Upper lobe of left lung (tissue), 6 donors: ENCODE measurements around the gene RAB44. TPM values are rescaled to one million over a fixed set of nuclear protein-coding genes. Genes with fewer than 3 reads are reported as not detected.

ENCODE experiments used
- ATAC-seq, 2 donors: fragments of 200-7000 bp; cut with Tn5 transposase; one replicate each; pipeline ENCODE4 v1.9.1; 2022; ENCODE audit warnings: mild to moderate bottlenecking in 2 of 2, moderate library complexity in 2 of 2; ENCODE audit not compliant: low FRiP score in 2 of 2
- DNase-seq, 2 donors: peaks; one replicate each; pipeline ENCODE4 v3.0.0-alpha.2; 2019 to 2020
- H3K27ac ChIP-seq, 4 donors: fragments of 200-600 bp; sonication (generic); one replicate each; pipeline ENCODE4 v1.5.1; 2016 to 2019
- H3K27me3 ChIP-seq, 4 donors: fragments of 200-600 bp; sonication (generic); one replicate each; pipeline ENCODE4 v1.5.1; 2017 to 2019
- H3K36me3 ChIP-seq, 4 donors: fragments of 200-600 bp; sonication (generic); one replicate each; pipeline ENCODE4 v1.5.1; 2016 to 2019
- H3K4me1 ChIP-seq, 4 donors: fragments of 200-600 bp; sonication (generic); one replicate each; pipeline ENCODE4 v1.5.1; 2018 to 2019
- H3K4me3 ChIP-seq, 4 donors: fragments of 200-600 bp; sonication (generic); one replicate each; pipeline ENCODE4 v1.5.1; 2017 to 2019; ENCODE audit warnings: mild to moderate bottlenecking in 2 of 4, moderate library complexity in 1 of 4
- H3K9me3 ChIP-seq, 4 donors: fragments of 200-600 bp; sonication (generic); one replicate each; pipeline ENCODE4 v1.5.1; 2018 to 2019
- EP300 ChIP-seq, 4 donors: sonication (generic); formaldehyde crosslinking; IDR thresholded peaks; one replicate each; pipeline ENCODE4 v1.5.1; 2017; ENCODE audit warnings: antibody characterized with exemption in 4 of 4, control low read depth in 2 of 4
- POLR2A ChIP-seq, 4 donors: fragments of 450-650 bp; IDR thresholded peaks; one replicate each; pipeline ENCODE4 v1.5.1; 2016 to 2017; ENCODE audit warnings: antibody characterized with exemption in 4 of 4, mild to moderate bottlenecking in 2 of 4
- POLR2AphosphoS5 ChIP-seq, 2 donors: sonication (generic); formaldehyde crosslinking; IDR thresholded peaks; one replicate each; pipeline ENCODE4 v1.5.1; 2017; ENCODE audit warnings: antibody characterized with exemption in 2 of 2
- WGBS, 2 donors: methylation state at CpG; one replicate each; pipeline ENCODE4 v1.1.5; 2017 to 2018; 5-methylcytosine and 5-hydroxymethylcytosine counted together
- total RNA-seq, 6 donors: library from RNA; depleted of rRNA in 4 of 6; stranded (reverse); fragments of >200 nt in 4 of 6; gene quantifications; one replicate each; pipeline versions ENCODE4 v1.1.0 to v1.2.1, GENCODE V29; 2016 to 2021
- TF ChIP-seq, protein P1 (sequence below), 6 experiments: fragments of 450-650 bp in 4 of 6; fragments of 200-600 bp in 2 of 6; sonication (generic) in 2 of 6; IDR thresholded peaks; one replicate each; pipeline ENCODE4 v1.5.1; 2016 to 2019; ENCODE audit warnings: antibody characterized with exemption in 6 of 6
- donor health status: DM: no; HTN: no; CAD: no; lungs with moderate emphysema.
- donor health status: DM: no; HTN: yes; CAD: no; lungs with severe emphysema.

Gene RAB44
- total RNA-seq, 6 donors from 2014 or later: 0.20 to 3.1 (median 1.2) TPM

GRCh38 chr6:36743032-36743431, 45.4 kb downstream of the RAB44 start:
- ATAC-seq (no peak), DNase-seq (no peak)
- H3K9me3 ChIP-seq: no peaks in the 10 kb centered on the region
- TF ChIP-seq POLR2A (IDR thresholded peaks at IDR 0.05): no peak
- TF ChIP-seq POLR2AphosphoS5 (IDR thresholded peaks at IDR 0.05): no peak
- TF ChIP-seq EP300 (IDR thresholded peaks at IDR 0.05): no peak
- TF ChIP-seq, protein P1, sequence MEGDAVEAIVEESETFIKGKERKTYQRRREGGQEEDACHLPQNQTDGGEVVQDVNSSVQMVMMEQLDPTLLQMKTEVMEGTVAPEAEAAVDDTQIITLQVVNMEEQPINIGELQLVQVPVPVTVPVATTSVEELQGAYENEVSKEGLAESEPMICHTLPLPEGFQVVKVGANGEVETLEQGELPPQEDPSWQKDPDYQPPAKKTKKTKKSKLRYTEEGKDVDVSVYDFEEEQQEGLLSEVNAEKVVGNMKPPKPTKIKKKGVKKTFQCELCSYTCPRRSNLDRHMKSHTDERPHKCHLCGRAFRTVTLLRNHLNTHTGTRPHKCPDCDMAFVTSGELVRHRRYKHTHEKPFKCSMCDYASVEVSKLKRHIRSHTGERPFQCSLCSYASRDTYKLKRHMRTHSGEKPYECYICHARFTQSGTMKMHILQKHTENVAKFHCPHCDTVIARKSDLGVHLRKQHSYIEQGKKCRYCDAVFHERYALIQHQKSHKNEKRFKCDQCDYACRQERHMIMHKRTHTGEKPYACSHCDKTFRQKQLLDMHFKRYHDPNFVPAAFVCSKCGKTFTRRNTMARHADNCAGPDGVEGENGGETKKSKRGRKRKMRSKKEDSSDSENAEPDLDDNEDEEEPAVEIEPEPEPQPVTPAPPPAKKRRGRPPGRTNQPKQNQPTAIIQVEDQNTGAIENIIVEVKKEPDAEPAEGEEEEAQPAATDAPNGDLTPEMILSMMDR (IDR thresholded peaks at IDR 0.05): no peak
- no peaks in the 10 kb centered on the region for H3K27me3 ChIP-seq
- no peak overlapping the region for H3K27ac ChIP-seq
- no peaks in the 10 kb centered on the region for H3K36me3 ChIP-seq
- WGBS, 2 donors: 88% methylated on average over 5 of the region's 5 CpGs
- no peak overlapping the region for H3K4me3 ChIP-seq
- no peaks in the 10 kb centered on the region for H3K4me1 ChIP-seq

- H3K27me3 ChIP-seq: no peaks in the 10 kb centered on the region
- 61 to 80% methylated on average over 13 to 17 of the region's 24 CpGs for WGBS, 2 donors
- H3K9me3 ChIP-seq: peaks cover 0 to 2% (median 0%) of the 10 kb centered on the region in 4 donors
- H3K4me3 ChIP-seq: no peak overlapping the region
- ATAC-seq (no peak), DNase-seq (no peak)
- no peaks in the 10 kb centered on the region for H3K4me1 ChIP-seq
- H3K36me3 ChIP-seq: no peaks in the 10 kb centered on the region
- no peak for TF ChIP-seq POLR2AphosphoS5 (IDR thresholded peaks at IDR 0.05)
- no peak for TF ChIP-seq POLR2A (IDR thresholded peaks at IDR 0.05)
- no peak for TF ChIP-seq EP300 (IDR thresholded peaks at IDR 0.05)
- TF ChIP-seq, protein P1 (IDR thresholded peaks at IDR 0.05): no peak
- no peak overlapping the region for H3K27ac ChIP-seq
These were observed 46.1 kb downstream of the RAB44 start for GRCh38 chr6:36743538-36744303.

- 48 to 58% methylated on average over 2 of the region's 2 CpGs for WGBS, 2 donors
- no peak for ATAC-seq
- no peak for TF ChIP-seq POLR2A (IDR thresholded peaks at IDR 0.05)
- TF ChIP-seq EP300 (IDR thresholded peaks at IDR 0.05): no peak
- TF ChIP-seq POLR2AphosphoS5 (IDR thresholded peaks at IDR 0.05): no peak
- TF ChIP-seq, protein P1 (IDR thresholded peaks at IDR 0.05): no peak
- no peaks in the 10 kb centered on the region for H3K4me1 ChIP-seq
- H3K27ac ChIP-seq: no peak overlapping the region
- no peaks in the 10 kb centered on the region for H3K36me3 ChIP-seq
- H3K4me3 ChIP-seq: no peak overlapping the region
- H3K9me3 ChIP-seq: peaks cover 0 to 4% (median 0%) of the 10 kb centered on the region in 4 donors
- DNase-seq: no peak
- H3K27me3 ChIP-seq: no peaks in the 10 kb centered on the region
These were observed 46.7 kb downstream of the RAB44 start for GRCh38 chr6:36744304-36744673.

DNA sequence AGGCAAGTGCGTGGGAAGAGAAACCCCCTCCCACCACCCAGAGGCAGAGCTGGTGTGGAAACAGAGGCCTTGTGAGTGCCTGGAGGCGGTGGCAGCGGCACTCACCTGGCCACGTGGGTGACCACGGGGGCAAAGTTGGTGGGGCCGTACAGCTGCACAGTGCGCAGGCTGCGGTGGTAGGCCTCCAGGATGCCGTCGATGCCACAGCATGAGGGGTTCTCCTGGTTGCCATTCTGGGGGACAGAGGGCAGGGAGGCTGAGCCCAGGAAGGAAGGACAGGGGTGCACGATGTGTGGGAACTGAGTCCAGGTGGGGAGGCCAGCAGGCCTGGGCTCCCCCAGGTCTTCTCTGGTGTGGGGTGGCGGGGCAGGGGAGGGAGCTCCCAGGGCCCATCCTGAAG, 47.7 kb downstream of the RAB44 start:
- Histone ChIP-seq H3K27me3 (no peaks in the 10 kb centered on the region), H3K9me3 (peaks cover 0 to 4% (median under 1%) of the 10 kb centered on the region in 4 donors), H3K36me3 (no peaks in the 10 kb centered on the region), H3K4me3 (no peak overlapping the region), H3K4me1 (no peaks in the 10 kb centered on the region), H3K27ac (no peak overlapping the region)
- ATAC-seq: no peak
- TF ChIP-seq, protein P1 (IDR thresholded peaks at IDR 0.05): no peak
- no peak for TF ChIP-seq POLR2AphosphoS5 (IDR thresholded peaks at IDR 0.05)
- no peak for TF ChIP-seq POLR2A (IDR thresholded peaks at IDR 0.05)
- TF ChIP-seq EP300 (IDR thresholded peaks at IDR 0.05): no peak
- no peak for DNase-seq
- 88 to 97% methylated on average over 12 of the region's 12 CpGs for WGBS, 2 donors

GRCh38 chr6:36745836-36746235, 48.2 kb downstream of the RAB44 start:
- TF ChIP-seq POLR2A (IDR thresholded peaks at IDR 0.05) (no peak), EP300 (IDR thresholded peaks at IDR 0.05) (no peak), POLR2AphosphoS5 (IDR thresholded peaks at IDR 0.05) (no peak)
- TF ChIP-seq, protein P1 (IDR thresholded peaks at IDR 0.05): no peak
- H3K27ac ChIP-seq: no peak overlapping the region
- H3K9me3 ChIP-seq: peaks cover 0 to 4% (median 2%) of the 10 kb centered on the region in 4 donors
- H3K27me3 ChIP-seq: no peaks in the 10 kb centered on the region
- no peaks in the 10 kb centered on the region for H3K4me1 ChIP-seq
- ATAC-seq: no peak
- DNase-seq: no peak
- H3K4me3 ChIP-seq: no peak overlapping the region
- WGBS, 2 donors: 79 to 82% methylated on average over 8 of the region's 8 CpGs
- no peaks in the 10 kb centered on the region for H3K36me3 ChIP-seq
